Natural killer cell (primary cell): ENCODE measurements around the gene XXYLT1. TPM values are rescaled to one million over a fixed set of nuclear protein-coding genes. Genes with fewer than 3 reads are reported as not detected.
"Not testable (repeated sequence)": the region's sequence is repeated elsewhere in the genome, so short reads cannot be mapped to it uniquely, and the experiment has no call there.

Experiments
- ATAC-seq, 3 donors: fragments of 150-1000 bp in 2 of 3; fragments of 200-7000 bp in 1 of 3; cut with Tn5 transposase; 1 replicate in 1 of 3; 2 replicates in 2 of 3; pipeline ENCODE4 v1.10.0; 2021; ENCODE audit warnings: mild to moderate bottlenecking in 2 of 3, moderate library complexity in 2 of 3
- DNase-seq, 2 donors: peaks; one replicate each; pipeline versions ENCODE4 v3.0.0 to v3.0.0-alpha.2; 2013 to 2021; ENCODE audit warnings: mixed read lengths in 1 of 2
- H3K27ac ChIP-seq: one replicate; pipeline ENCODE4 v1.5.1; 2013; ENCODE audit warnings: mild to moderate bottlenecking, low read length
- H3K27me3 ChIP-seq: one replicate; pipeline ENCODE4 v1.6.1; 2013; ENCODE audit warnings: low read length; ENCODE audit not compliant: control insufficient read depth, insufficient read depth
- H3K36me3 ChIP-seq: one replicate; pipeline ENCODE4 v1.6.1; 2013; ENCODE audit warnings: low read length; ENCODE audit not compliant: control insufficient read depth, insufficient read depth
- H3K4me1 ChIP-seq: one replicate; pipeline ENCODE4 v1.6.1; 2013; ENCODE audit warnings: low read length; ENCODE audit not compliant: control insufficient read depth, insufficient read depth
- H3K4me3 ChIP-seq: one replicate; pipeline ENCODE4 v1.5.1; 2013; ENCODE audit warnings: low read length
- H3K9me3 ChIP-seq: one replicate; pipeline ENCODE4 v1.6.1; 2013; ENCODE audit warnings: low read length; ENCODE audit not compliant: control insufficient read depth, insufficient read depth
- H3K27ac Mint-ChIP-seq, 2 donors: one replicate each; pipeline ENCODE4 v1.8.0; 2022; ENCODE audit warnings: mild to moderate bottlenecking in 2 of 2, mixed read lengths in 2 of 2, moderate library complexity in 1 of 2
- H3K27me3 Mint-ChIP-seq, 2 donors: one replicate each; pipeline ENCODE4 v1.8.0; 2022; ENCODE audit warnings: low read depth in 2 of 2, mixed read lengths in 2 of 2
- H3K36me3 Mint-ChIP-seq: one replicate; pipeline ENCODE4 v1.8.0; 2022; ENCODE audit warnings: mixed read lengths
- H3K4me1 Mint-ChIP-seq, 2 donors: one replicate each; pipeline ENCODE4 v1.8.0; 2022; ENCODE audit warnings: mixed read lengths in 2 of 2
- H3K4me3 Mint-ChIP-seq: one replicate; pipeline ENCODE4 v1.8.0; 2022; ENCODE audit warnings: mild to moderate bottlenecking, moderate library complexity, mixed read lengths
- H3K9me3 Mint-ChIP-seq, 2 donors: one replicate each; pipeline ENCODE4 v1.8.0; 2022; ENCODE audit warnings: mixed read lengths in 2 of 2
- CTCF ChIP-seq: fragments of 200-600 bp; IDR thresholded peaks from one replicate; pipeline ENCODE4 v1.8.0; 2022; ENCODE audit warnings: antibody characterized with exemption
- WGBS: methylation state at CpG from one replicate; pipeline ENCODE4 v1.1.7; 2013; ENCODE audit warnings: missing lambda C conversion rate; ENCODE audit not compliant: insufficient coverage; 5-methylcytosine and 5-hydroxymethylcytosine counted together
- intact Hi-C: fragments of 100-400 bp; cut with micrococcal nuclease; formaldehyde crosslinking; loops from one replicate; pipeline ENCODE4 v1.14.2; 2022
- total RNA-seq, 4 donors: library from RNA; stranded (reverse); fragments of 120-200 nt in 1 of 4; gene quantifications; one replicate each; pipeline versions ENCODE4 v1.2.3 to v1.2.4, GENCODE V29; 2013 to 2022

Gene XXYLT1
- total RNA-seq, 3 donors from 2014 or later (not counting 1 experiment from before 2014, with no cell fraction given), result 8.7 to 13.6 (median 10.2) TPM

DNA sequence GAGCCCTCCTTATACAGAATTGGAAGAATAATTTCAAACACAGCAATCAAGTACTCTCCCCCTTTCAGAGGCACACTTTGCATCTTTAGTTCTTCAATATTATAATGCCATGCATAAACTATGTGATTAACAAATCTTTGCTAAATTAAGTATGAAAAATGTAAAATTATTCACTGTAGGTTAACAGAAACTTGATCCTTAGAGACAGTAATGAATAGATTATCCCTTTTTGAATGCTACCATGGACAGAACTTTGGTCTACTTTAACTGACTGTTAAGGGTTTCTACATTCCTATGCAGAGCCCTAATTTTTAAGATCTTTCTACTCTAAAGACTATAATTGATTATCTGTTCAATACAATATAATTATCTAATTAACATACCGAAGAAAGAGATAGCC is 25.7 kb upstream of the XXYLT1 start:
- H3K9me3 ChIP-seq, result no peaks in the 10 kb centered on the region
- Mint-ChIP-seq H3K4me1 (peaks cover 0 to 5% of the 10 kb centered on the region in 2 donors), H3K9me3 (no peaks in the 10 kb centered on the region), H3K4me3 (no peak overlapping the region), H3K36me3 (peaks cover 8% of the 10 kb centered on the region), H3K27me3 (no peaks in the 10 kb centered on the region), H3K27ac (no peak overlapping the region)
- intact Hi-C loops, result no loop called here
- DNase-seq (no peak), ATAC-seq (no peak)
- no peak for TF ChIP-seq CTCF
- H3K36me3 ChIP-seq, result peaks cover 52% of the 10 kb centered on the region
- no peak overlapping the region for H3K27ac ChIP-seq
- no CpG with 5 or more reads among the region's 1 CpG for WGBS
- H3K4me1 ChIP-seq, result no peaks in the 10 kb centered on the region
- no peaks in the 10 kb centered on the region for H3K27me3 ChIP-seq
- H3K4me3 ChIP-seq, result no peak overlapping the region

DNA sequence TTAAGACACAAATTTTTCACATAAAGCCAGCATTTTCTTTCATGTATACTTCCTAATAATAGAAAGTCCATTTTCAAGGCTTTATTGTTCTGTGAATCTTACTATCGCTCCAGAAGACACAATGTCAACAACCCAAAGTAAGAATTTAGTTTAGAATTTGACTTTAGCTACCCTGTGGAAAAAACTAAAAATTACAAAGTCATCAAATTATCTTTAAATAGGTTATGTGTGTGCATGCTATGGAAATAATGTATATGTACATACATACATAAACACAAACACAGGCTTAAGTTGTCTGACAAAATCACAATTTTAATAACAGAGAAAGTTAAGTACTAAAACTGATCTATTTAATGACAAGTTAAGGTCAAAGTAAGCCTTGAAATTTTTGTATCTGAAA is 20.2 kb upstream of the XXYLT1 start:
- no peak overlapping the region for H3K4me3 Mint-ChIP-seq
- WGBS, result no CpG with 5 or more reads among the region's 1 CpG
- H3K9me3 ChIP-seq, result no peaks in the 10 kb centered on the region

GRCh38 chr3:195290643-195291042 is 19.7 kb upstream of the XXYLT1 start:
- H3K9me3 ChIP-seq, H3K9me3 Mint-ChIP-seq, ATAC-seq, DNase-seq, H3K4me3 ChIP-seq, H3K4me1 Mint-ChIP-seq, H3K27me3 Mint-ChIP-seq, H3K27ac ChIP-seq, intact Hi-C loops, H3K27me3 ChIP-seq, H3K4me3 Mint-ChIP-seq, H3K4me1 ChIP-seq, H3K27ac Mint-ChIP-seq: not testable (repeated sequence)
- H3K36me3 Mint-ChIP-seq, result peaks cover 14% of the 10 kb centered on the region
- WGBS, result 100% methylated on average over 1 of the region's 5 CpGs
- peaks cover 73% of the 10 kb centered on the region for H3K36me3 ChIP-seq

More for the DNA sequence above, 20.2 kb upstream of the XXYLT1 start:
- H3K36me3 Mint-ChIP-seq, result peaks cover 14% of the 10 kb centered on the region
- peak overlapping the region in 1 of 2 donors; percentile 42 for H3K27ac Mint-ChIP-seq
- no peaks in the 10 kb centered on the region for H3K9me3 Mint-ChIP-seq
- H3K36me3 ChIP-seq, result peaks cover 69% of the 10 kb centered on the region
- no peaks in the 10 kb centered on the region for H3K27me3 ChIP-seq
- TF ChIP-seq CTCF, result no peak
- H3K27ac ChIP-seq, result no peak overlapping the region
- DNase-seq (no peak), ATAC-seq (no peak)
- intact Hi-C loops, result no loop called here
- no peaks in the 10 kb centered on the region for H3K27me3 Mint-ChIP-seq
- no peaks in the 10 kb centered on the region for H3K4me1 ChIP-seq
- no peaks in the 10 kb centered on the region for H3K4me1 Mint-ChIP-seq
- no peak overlapping the region for H3K4me3 ChIP-seq

DNA sequence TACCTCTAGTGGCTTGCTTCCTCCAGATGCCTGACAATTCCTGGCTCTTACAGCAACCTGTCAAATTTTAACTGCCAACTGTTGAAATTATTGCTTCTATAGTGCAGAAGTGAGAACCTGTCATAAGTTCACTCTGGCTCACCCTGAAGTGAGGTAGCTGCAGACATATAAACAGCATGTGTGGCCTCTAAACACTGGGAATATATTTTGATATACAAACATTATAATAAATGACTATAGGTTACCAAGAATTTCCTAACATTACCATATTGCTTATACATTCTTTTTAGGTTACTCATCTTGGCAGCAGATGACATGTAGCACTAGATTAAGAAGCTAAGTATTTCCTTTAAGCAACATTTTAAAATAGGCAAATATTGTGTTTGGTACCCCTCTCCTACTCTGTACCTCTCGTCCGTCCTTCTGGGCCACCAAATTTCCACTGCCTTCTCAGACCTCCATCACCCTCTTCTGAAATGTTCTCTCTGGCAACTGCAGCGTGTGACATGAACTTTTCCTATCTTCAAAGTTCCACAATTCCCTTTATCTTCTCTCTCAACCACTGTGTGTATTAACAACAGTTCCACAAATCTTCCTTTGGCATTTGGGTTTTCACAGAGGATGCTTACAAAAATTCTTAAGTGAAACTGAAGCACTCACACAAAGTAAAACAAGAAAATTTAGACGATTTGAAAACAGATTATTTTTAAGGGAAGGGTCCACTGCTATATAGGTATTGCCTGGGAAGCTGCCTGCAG is 15.3 kb upstream of the XXYLT1 start:
- Mint-ChIP-seq H3K4me3 (no peak overlapping the region), H3K27me3 (no peaks in the 10 kb centered on the region), H3K36me3 (peaks cover 6% of the 10 kb centered on the region), H3K4me1 (no peaks in the 10 kb centered on the region), H3K27ac (no peak overlapping the region), H3K9me3 (no peaks in the 10 kb centered on the region)
- DNase-seq (no peak), ATAC-seq (no peak)
- Histone ChIP-seq H3K9me3 (no peaks in the 10 kb centered on the region), H3K27ac (no peak overlapping the region), H3K27me3 (no peaks in the 10 kb centered on the region), H3K36me3 (peaks cover 74% of the 10 kb centered on the region), H3K4me3 (no peak overlapping the region), H3K4me1 (no peaks in the 10 kb centered on the region)
- intact Hi-C loops, result no loop called here
- WGBS, result 65% methylated on average over 3 of the region's 4 CpGs
- no peak for TF ChIP-seq CTCF
